Hematopoietic multipotent progenitor cell treated with erythropoietin and hydrocortisone succinate and interleukin-3 and kit ligand, for 4 days (in vitro differentiated cells): ENCODE results near the gene IREB2.

Experiments used
- DNase-seq: peaks from one replicate; pipeline ENCODE4 v3.0.0-alpha.2; 2015

IREB2 gene

DNA sequence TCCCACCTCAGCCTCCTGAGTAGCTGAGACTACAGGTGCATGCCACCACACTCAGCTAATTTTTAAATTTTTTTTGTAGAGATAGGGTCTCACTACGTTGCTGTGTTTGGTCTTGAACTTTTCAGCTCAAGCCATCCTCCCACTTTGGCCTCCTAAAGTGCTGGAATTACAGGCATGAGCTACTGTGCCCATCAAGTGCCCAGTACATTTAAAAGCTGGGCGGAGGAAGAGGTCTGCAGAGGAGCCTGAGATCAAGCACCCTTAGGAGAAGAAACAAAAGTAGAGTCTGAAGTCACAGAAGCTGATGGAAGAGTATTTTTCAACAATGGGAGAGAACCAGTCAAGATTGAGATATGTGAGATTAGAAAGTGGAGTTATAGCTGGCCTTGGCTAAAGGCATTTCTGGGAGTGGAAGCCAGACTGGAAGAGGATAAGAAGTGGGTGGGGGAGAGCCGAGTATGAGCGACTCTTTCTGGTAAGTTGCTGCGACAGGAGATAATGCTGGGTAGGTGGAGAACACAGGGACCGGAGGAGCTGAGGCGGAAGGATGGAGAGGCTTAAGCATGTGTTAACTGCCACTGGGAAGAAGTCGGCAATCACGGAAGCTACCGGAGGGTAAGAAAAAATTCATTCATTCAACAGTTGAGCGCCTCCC, 782 bp upstream of the IREB2 start:
- peak; percentile 82 for DNase-seq

DNA sequence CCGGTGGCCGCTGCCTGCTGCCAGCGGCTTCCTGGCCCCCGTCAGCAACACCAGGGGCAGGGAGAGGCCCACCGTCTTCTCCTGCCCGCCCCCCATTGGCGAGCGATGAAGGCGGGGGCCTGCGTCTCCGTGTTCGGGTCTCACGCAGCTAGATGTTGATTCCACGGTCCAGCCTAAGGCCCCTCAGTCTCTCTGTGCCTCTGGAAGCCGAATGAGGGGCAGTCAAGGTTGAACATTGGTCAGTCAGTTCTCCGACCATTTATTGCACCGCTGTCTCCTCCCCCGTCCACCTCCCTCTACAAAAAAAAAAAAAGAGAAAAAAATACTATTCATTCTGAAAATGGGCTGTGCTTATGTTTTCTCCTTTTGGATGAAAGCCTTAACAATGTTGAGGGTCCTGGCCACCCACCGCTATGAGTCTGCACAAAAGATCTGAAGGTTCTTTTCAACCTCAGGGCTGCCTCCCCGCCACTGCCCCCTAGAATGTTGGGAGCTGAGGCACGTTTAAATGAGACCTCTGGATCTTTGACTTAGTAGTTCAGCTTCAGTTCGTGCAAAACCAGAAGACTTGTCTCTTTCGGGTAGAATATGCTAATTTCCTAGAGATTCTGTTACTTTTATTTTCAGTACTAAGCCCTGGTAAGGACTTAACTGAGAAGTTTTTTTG, 736 bp downstream of the IREB2 start:
- DNase-seq: peak; percentile 75

DNA sequence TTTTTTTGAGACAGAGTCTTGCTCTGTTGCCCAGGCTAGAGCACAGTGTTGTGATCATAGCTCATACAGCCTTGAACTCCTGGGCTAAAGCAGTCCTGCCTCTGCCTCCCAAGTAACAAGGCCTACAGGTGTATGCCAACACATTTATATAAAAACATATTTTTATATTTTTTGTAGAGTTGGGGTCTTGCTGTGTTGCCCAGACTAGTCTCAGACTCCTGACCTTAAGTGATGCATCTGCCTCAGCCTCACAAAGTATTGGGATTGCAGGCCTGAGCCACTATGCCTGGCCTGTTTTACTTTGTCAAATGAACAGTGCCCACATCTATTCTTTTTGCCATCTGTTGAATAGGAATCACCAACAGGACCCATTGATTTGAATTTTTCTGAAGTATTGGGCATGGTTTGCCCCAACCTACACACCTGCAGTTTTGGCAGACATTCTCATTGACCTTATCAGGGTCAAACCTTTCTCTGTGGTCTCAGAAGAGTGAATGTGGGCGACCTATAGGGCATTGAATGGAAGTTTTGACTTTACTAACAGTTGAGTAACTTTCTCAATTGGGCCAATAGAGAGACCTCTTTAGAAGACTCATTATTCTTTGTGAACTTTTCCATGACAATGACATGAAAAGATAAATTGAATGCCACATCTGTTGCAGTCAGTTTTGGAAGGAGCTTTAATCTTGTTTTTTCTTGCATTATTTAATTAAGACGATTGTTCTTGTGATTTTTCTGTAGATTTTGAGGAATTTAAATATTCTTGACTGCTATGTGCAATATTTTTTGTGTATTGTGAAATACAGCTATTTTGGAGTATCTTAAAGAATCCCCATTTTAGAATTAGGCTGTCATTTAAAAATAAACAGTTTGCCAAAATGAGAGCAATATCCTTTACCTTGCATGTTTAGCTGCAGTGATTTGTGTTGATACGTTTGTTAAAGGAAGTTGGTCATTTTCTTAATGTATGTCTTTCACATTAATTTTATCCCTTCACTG, 2.7 kb downstream of the IREB2 start:
- DNase-seq: no peak

DNA sequence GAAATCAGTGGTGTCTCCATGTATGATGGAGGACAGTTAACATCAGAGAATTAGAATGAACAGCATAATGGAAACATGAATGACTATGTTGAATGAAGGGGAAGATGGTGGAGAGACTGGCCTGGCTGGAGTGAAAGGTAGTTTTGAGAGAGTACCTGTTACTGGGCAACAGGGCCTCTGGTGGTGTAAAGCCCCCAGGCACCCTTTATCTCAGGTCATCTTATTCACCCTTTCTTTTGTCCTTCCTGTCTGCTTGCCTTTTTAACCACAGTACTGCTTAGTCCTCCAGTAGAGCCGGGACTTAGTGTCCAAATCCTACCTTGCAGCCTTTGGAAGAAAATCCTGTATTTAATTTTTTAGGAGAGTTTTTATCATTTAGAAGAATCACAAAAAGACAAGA, 6.2 kb downstream of the IREB2 start:
- no peak for DNase-seq

DNA sequence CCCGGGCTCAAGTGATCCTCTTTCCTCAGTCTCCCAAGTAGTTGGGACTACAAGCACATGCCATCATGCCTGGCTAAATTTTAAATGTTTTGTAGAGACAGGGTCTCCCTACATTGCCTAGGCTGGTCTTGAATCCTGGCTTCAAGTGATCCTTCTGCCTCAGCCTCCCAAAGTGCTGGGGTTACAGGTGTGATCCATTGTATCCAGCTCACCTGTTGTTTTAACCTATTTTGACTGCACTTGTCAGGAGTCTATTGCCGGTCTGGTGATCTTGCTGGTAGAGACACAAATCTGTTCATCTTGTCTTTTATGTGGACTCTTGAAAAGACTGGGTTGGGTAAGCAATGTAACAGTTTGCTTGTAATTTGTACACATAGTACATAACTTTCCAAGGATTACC, 7.9 kb downstream of the IREB2 start:
- no peak for DNase-seq

DNA sequence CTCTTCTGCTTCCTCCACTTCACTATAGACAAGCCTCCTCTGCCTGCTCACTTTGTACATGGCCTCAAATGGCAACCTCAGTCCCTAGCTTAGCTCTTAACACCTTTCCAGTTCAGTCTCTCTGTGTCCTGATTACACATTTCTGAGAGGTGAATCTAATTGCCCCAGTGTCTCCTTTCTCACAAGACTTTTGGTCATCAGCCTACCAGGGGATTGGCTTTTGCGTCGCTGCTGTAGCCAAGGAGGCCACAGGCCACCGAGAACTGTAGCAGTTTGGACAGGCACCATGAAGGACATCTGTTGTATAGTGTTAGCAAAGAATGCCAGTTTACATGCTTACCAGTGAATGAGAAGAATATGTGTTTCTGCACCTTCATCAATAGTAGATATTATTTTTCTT, 8.5 kb downstream of the IREB2 start:
- DNase-seq: no peak

DNA sequence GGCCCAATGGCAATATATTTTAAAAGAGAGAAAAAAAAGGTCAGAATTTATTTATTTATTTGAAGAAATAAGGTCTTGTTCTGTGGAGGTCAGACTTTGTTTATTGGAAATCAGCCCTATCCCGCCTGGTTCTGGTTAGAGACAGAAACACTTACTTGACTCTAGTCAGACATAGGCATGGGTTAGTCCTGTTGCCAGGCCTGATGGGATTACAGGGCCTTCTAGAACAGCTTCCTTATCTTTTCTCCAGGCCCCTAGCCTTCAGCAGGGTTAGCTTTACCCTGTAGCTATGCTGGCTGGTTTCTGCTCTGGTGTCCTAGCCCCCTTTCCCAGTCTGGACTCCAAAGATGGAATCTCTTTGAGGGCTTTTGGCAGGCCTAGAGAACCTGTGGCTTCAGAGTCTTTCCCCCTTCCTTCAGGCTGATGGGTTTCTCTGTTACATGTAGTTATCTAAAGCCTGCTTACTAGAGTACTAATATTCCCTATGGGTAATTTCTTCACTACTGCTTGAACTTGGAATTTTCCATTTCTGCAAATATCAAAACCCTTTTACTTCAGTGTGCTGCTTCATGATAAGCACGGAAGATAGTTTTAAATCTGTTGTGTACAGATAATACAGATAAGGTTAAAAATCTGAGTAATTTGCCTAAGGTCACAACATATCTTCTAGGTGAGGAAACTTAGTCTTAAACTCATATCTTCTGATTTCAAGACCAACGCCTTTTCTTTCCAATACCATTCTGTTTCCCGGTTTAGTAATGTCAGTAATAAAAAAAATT, 10.6 kb downstream of the IREB2 start:
- no peak for DNase-seq

DNA sequence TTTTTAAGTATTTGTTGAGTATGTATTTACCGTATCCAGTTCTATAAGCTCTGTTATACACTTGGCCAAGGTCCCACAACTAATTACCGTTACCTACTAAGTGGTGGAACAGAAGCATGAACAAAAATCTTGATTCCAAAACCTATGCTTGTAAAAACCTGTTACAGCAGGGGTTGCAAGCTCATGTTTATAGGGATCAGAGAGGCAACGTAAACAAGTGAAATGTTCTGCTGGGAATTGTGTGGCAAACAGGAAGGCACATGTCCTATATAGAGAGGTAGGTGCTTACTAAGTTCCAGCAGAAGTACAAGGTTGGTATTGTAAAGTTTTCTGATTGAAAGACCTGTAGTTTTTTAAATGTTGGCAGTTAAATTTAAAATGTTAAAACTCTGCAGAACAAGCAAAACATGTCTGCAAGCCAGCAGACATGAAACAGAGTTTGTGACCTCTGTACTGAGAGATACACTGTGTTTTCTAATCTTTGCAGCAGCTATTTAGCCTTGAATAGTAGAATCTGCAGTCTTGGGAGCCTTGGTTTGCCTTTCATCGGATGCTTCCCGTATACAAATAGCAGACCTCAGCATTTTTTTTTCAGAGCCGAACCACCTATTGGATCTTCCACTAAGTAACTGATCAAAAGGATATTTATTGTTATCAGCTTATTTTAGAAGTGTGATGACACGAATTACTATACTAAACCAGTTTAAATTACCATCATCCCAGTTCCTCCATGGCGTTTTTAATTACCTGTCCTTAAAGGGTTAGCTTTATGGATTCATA, 11.4 kb downstream of the IREB2 start:
- no peak for DNase-seq

DNA sequence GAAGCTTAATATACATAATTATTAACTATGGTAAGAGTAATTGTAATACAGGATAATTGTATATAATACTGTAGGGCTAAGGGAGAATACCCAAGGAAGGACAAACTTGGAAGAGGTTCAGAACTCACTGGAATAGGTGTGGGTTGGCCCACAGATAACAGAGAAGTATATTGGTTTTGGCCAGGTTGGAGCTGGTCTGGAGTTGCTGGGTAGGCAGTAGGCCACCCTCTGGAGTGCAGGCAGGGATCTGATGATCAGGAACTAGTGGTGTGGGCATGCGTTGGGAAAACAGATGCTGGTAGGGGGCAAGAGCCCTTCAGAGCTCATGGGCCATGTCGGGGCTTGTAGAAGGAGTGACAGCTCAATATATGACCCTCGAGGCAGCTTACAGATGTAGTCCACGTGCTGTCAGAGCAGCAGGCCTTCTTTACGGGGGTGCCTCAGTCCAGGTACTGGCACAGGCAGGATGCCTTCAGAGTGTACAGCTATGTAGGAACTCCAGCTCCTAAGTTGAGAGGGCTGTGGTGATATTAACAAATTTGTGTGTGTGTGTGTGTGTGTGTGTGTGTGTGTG, 12.4 kb downstream of the IREB2 start:
- no peak for DNase-seq

DNA sequence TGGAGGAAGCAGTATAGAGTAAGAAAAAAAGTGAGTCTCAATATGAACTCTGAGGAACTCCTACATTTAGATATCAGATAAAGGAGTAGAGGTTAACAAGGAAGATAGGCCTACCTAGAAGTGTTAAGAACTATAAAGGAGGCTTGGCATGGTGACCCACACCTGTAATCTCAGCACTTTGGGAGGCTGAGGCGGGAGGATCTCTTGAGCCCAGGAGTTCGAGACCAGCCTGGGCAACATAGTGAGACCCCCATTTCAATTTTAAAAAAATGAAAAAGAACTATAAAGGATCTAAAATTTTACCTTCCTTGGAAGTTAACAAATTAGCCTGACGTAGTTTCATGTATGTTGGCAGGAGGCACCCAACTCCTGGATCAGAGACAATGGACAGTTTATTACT, 14.5 kb downstream of the IREB2 start:
- no peak for DNase-seq

DNA sequence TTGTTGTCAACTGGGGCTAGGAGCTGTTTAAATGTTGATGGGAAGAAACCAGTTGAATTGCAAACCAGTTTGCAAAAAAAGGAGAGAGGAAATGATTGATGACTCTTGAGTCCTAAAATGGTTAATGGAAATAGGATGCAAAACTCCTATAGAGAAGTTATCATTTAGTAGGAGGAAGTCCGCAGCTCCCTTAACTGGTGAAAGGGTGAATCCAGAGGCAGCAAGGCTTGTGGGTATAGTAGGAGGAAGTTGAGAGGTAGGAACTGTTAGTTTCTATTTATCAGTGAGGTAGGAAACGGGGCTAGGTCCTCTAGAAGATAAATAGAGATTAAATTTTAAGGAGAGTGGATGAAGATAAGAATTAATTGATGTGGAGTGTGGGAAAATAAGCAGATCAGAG, 15.4 kb downstream of the IREB2 start:
- peak; percentile 59 for DNase-seq

DNA sequence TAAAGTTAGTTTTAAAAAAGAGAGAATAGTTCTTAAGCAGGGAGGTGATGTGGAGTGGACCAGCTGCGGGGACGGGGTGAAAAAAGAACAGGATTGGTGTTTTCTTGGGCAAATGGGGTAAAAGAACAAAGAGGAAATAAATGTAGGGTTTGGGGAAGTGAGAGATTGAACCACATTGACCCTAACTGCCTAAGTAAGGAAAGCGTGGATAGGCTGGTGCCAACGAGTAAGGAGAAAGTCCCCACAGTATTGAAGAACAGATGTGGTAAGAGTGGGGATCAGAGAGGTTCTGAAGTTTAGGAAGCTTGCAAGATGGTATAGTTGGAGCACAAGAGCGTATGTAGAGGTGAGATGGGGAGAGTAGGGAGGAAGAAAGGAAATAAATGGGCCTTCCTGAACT, 17.0 kb downstream of the IREB2 start:
- DNase-seq: peak; percentile 55

DNA sequence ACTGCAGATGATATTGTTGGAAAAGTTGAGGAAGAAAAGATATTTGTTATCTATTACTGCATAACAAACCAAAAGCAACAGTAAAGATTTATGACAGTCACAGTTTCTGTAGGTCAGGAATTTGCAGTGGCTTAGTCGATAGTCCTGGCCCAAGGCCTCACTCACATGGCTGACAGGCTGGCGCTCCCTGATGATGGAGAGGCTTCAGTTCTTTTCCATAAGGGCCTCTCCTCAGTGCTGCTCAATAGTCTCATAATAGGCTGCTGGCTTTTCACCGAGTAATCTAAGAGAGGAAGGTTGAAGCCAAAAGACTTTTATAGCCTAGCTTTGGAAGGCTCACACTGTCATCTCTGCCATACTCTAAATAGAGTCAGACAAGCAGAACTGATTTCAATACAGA, 17.7 kb downstream of the IREB2 start:
- no peak for DNase-seq

DNA sequence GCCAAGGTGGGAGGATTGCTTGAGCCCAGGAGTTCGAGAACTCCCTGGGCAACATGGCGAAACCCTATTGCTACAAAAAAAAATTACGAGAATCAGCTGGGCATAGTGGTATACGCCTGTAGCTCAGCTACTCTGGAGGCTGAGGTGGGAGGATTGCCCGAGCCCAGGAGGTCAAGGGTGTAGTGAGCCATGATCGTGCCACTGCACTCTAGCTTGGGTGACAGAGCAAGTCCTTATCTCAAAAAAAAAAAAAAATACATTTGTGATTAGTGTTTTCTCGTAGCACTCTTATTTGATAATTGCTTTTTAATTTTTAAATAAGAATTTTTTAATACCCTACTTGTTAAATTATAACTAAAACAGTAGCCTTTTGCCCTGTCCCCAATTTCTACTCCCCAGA, 18.4 kb downstream of the IREB2 start:
- no peak for DNase-seq

DNA sequence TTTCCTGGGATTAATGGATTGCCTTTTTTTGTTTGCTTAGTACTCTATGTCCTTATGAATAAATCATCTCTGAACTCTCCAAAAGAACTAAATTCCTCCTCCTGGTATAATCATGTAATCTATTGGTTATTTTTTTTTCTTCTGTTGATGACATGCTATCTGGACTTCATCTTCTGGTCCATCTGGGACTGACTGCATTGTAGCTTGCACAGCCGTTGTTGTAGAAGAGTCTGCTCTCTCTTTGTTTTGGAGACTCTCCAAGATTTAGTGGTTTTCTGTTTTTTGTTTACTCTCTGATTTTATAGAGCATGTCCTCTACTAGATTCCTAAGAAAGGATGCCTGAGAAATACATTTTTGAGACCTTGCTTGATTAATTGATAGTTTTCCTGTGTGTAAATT, 19.1 kb downstream of the IREB2 start:
- peak; percentile 19 for DNase-seq

DNA sequence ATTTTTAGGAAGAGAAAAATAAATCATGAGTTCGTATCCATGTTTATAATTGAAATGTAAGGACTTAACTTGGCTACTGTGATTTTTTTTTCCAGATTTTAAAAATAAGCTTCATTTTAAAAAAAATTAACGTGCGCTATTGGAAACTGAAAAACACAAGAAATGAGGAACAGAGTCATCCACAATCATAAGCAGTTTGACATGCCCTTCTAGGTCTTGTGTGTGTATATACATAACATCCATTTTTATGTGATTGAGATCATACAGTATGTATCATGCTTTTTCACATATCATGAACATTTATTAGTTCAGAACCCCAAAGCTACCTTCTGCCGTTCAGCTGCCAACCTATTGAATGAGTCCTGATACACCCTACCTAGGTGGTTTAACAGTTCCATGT, 22.7 kb downstream of the IREB2 start:
- no peak for DNase-seq

DNA sequence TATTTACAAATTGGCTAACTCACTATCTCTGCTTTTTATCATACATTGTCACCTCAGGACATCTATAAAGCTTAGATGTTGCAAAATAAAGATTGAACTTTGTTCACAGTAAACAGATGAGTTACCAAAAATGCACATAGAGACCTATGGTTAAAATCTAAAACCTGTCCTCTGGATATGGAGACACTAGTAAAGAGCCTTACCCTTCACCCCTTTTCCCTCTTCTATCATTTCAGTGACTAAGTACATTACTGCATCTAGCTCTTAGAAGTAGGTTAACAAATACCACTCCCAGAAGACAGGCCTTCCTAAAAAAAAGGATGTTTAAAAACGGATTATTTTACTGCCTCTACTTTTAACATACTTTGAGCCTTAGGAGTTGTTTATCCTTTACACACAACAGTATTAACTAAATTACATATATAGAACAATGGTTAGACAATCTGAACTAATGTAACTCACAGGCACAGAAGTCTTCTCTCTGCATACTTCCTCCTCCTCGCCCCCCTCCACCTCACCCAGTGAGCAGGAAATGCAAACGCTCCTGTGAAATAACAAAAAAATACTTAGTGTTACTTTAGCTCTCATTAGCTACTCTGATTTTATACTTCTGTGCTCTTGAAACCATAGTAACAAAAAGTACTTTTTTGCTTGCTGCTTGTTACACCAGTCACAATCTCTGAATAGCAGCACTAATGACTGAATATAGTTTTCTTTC, 23.3 kb downstream of the IREB2 start:
- no peak for DNase-seq

DNA sequence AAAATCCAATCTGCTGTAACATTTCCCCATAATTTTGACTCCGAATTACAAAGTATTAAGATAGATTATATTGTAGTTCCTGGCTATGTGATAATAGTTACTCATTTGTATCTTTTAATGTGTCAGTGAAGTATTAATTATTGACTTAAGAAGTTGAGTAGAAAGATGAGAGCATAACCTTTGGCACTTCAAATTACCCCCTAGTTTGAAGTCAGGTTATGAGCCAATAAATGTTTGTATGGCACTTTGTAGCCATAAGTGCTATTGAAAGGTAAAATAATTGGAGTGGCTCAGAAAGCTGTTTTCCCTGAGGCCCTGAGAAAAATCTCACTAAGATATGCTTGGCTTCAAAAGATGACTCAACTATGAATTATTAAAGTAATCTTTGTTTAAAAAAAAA, 31.0 kb downstream of the IREB2 start:
- DNase-seq: no peak

DNA sequence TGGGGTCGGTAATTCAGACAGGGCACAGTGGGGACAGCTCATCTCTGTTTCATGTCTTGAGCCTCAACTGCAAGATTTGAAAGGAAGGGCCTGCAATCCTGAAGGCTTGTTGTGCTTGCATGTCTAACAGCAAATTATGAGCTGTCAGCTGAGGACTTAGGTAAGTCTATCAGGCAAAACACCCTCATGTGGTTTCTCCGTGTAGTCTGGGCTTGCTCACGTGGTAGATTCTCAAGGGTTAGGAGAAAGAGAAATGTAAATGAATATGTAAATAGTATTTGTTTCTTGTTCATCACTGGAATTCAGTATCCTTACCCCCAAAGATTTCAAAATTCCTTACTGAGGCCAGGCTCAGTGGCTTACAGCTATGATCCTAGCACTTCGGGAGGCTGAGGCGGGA, 39.3 kb downstream of the IREB2 start:
- no peak for DNase-seq

DNA sequence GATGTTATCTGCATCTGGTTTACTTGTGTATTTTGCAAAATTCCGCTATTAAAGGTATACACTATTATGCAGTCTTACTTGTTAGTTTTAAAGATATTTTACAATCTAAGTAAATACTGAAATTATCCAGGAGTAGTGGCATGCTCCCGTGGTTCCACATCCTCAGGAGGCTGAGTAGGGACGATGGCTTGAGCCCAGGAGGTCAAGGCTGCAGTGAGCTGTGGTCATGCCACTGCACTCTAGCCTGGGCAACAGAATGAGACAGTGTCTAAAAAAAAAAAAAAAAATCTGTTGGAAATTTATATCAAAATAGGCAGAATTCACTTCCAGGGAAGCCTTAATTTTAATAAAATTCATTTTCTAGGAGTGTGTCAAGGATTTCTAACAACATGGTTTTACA, 41.6 kb downstream of the IREB2 start:
- no peak for DNase-seq

DNA sequence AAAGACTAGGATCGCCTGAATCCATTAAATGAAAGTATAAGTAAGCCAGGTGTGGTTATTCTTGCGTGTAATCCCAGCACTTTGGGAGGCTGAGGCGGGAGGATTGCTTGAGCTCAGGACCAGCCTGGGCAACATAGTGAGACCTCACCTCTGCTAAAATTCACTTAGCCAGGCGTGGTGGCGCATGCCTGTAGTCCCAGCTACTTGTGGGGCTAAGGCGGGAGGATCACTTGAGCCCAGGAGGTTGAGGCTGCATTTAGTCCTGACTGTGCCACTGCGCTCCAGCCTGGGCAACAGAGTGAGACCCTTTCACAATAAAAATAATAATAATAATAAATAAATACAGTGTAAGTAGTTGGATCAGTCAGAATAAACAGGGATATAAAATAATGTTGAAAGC, 43.9 kb downstream of the IREB2 start:
- no peak for DNase-seq
